ENCODE data around the gene CAPZA1.

- TF ChIP-seq CTCF (IDR thresholded peaks at IDR 0.05 in 8 of 11, conservative IDR thresholded peaks at IDR 0.05 in 3 of 11) (no peak), POLR2AphosphoS5 (IDR thresholded peaks at IDR 0.05) (peak in 2 of 3 donors; percentile 46 to 72)
These were observed 713 bp upstream of the CAPZA1 start, which contains the start of gene ST7L for GRCh38 chr1:112618721-112619517.
